Parathyroid adenoma (tissue), 2 donors: Measurements from ENCODE around the gene SLC24A4.

Source experiments
- H2AFZ ChIP-seq: fragments of 300-600 bp; sonication (generic); one replicate; pipeline ENCODE4 v1.7.0; 2017; ENCODE audit warnings: antibody characterized with exemption, mild to moderate bottlenecking
- H3K27ac ChIP-seq: fragments of 300-600 bp; sonication (generic); one replicate; pipeline ENCODE4 v1.7.0; 2017
- H3K27me3 ChIP-seq: fragments of 300-600 bp; sonication (generic); one replicate; pipeline ENCODE4 v1.7.0; 2017; ENCODE audit warnings: low read length; ENCODE audit not compliant: control insufficient read depth, insufficient read depth
- H3K36me3 ChIP-seq: fragments of 300-600 bp; sonication (generic); one replicate; pipeline ENCODE4 v1.7.0; 2017; ENCODE audit warnings: low read length; ENCODE audit not compliant: control insufficient read depth, insufficient read depth
- H3K4me1 ChIP-seq: fragments of 300-600 bp; sonication (generic); one replicate; pipeline ENCODE4 v1.7.0; 2017; ENCODE audit warnings: control low read depth
- H3K4me2 ChIP-seq: fragments of 300-600 bp; sonication (generic); one replicate; pipeline ENCODE4 v1.7.0; 2017; ENCODE audit warnings: low read length
- H3K4me3 ChIP-seq: fragments of 300-600 bp; sonication (generic); one replicate; pipeline ENCODE4 v1.7.0; 2017; ENCODE audit warnings: low read depth, low read length
- H3K79me2 ChIP-seq: fragments of 300-600 bp; sonication (generic); one replicate; pipeline ENCODE4 v1.7.0; 2017; ENCODE audit warnings: control low read depth
- H3K9ac ChIP-seq: fragments of 300-600 bp; sonication (generic); one replicate; pipeline ENCODE4 v1.7.0; 2017; ENCODE audit warnings: mild to moderate bottlenecking
- H3K9me3 ChIP-seq: fragments of 300-600 bp; sonication (generic); one replicate; pipeline ENCODE4 v1.7.0; 2017; ENCODE audit warnings: low read length; ENCODE audit not compliant: control insufficient read depth
- TF ChIP-seq, protein P1 (sequence below): fragments of 300-600 bp; sonication (generic); IDR thresholded peaks from one replicate; pipeline ENCODE4 v1.7.0; 2017; ENCODE audit warnings: antibody characterized with exemption, mild to moderate bottlenecking
- donor health status: primary hyperparathyroidism.

The SLC24A4 gene

DNA sequence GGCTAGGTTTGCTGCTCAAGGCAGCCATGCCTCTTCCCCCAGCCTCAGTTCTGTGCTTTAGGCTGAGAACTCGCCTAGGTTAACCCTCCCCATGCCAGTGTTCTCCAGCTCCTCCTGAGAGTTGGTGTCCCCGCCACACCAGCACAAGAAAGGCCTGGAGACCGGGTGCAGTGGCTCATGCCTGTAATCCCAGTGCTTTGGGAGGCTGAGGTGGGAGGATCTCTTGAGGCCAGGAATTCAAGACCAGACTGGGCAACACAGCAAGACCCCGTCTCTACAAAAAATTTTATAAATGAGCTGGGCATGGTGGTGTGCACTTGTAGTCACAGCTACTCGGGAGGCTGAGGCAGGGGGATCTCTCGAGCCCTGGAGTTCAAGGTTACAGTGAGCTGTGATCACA, 200.8 kb downstream of the SLC24A4 start:
- Histone ChIP-seq H3K9me3 (no peaks in the 10 kb centered on the region), H3K27ac (no peak overlapping the region)
- TF ChIP-seq, protein P1, sequence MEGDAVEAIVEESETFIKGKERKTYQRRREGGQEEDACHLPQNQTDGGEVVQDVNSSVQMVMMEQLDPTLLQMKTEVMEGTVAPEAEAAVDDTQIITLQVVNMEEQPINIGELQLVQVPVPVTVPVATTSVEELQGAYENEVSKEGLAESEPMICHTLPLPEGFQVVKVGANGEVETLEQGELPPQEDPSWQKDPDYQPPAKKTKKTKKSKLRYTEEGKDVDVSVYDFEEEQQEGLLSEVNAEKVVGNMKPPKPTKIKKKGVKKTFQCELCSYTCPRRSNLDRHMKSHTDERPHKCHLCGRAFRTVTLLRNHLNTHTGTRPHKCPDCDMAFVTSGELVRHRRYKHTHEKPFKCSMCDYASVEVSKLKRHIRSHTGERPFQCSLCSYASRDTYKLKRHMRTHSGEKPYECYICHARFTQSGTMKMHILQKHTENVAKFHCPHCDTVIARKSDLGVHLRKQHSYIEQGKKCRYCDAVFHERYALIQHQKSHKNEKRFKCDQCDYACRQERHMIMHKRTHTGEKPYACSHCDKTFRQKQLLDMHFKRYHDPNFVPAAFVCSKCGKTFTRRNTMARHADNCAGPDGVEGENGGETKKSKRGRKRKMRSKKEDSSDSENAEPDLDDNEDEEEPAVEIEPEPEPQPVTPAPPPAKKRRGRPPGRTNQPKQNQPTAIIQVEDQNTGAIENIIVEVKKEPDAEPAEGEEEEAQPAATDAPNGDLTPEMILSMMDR: no peak

DNA sequence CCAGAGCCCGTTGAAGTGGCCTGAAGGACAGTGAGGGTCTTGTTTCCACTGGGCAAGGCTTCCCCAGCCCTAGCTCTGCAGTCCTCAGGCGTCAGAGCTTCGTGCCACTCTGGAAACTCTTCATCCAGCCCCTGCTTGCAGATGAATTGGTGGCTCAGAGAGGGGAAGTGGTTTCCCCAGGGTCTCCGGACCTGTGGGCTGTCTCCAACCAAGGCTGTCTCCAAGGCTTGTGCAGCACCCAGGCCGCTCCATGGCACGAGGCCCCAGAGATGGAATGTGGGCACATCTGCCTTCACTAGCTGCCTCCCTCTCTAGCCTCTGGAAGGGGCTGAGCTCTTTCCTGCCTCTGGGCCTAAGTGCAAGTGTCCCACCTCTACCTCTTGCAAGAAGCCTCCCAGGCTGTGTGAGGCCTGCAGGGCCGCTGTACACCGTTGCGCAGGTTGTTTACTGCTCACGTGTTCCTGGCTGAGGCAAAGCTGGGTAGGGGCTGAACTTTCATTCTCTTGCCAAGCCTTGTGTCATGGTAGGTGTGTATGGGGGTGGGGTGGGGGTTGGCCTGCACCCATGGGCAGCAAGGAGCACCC, 201.7 kb downstream of the SLC24A4 start:
- H3K27ac ChIP-seq: no peak overlapping the region
- peaks cover 47% of the 10 kb centered on the region for H3K79me2 ChIP-seq
- H3K9ac ChIP-seq: no peak overlapping the region
- H3K4me1 ChIP-seq: peaks cover 3% of the 10 kb centered on the region
- no peaks in the 10 kb centered on the region for H3K27me3 ChIP-seq
- no peaks in the 10 kb centered on the region for H3K36me3 ChIP-seq
- no peak overlapping the region for H3K4me2 ChIP-seq
- TF ChIP-seq, protein P1: no peak
- H3K4me3 ChIP-seq: no peak overlapping the region
- no peaks in the 10 kb centered on the region for H3K9me3 ChIP-seq
- H2AFZ ChIP-seq: no peak overlapping the region

More for the DNA sequence above, 200.8 kb downstream of the SLC24A4 start:
- H3K9ac ChIP-seq: no peak overlapping the region
- H3K4me1 ChIP-seq: peaks cover 3% of the 10 kb centered on the region
- H3K79me2 ChIP-seq: peaks cover 54% of the 10 kb centered on the region
- no peaks in the 10 kb centered on the region for H3K27me3 ChIP-seq
- no peak overlapping the region for H2AFZ ChIP-seq
- H3K4me2 ChIP-seq: no peak overlapping the region
- no peaks in the 10 kb centered on the region for H3K36me3 ChIP-seq
- H3K4me3 ChIP-seq: no peak overlapping the region

DNA sequence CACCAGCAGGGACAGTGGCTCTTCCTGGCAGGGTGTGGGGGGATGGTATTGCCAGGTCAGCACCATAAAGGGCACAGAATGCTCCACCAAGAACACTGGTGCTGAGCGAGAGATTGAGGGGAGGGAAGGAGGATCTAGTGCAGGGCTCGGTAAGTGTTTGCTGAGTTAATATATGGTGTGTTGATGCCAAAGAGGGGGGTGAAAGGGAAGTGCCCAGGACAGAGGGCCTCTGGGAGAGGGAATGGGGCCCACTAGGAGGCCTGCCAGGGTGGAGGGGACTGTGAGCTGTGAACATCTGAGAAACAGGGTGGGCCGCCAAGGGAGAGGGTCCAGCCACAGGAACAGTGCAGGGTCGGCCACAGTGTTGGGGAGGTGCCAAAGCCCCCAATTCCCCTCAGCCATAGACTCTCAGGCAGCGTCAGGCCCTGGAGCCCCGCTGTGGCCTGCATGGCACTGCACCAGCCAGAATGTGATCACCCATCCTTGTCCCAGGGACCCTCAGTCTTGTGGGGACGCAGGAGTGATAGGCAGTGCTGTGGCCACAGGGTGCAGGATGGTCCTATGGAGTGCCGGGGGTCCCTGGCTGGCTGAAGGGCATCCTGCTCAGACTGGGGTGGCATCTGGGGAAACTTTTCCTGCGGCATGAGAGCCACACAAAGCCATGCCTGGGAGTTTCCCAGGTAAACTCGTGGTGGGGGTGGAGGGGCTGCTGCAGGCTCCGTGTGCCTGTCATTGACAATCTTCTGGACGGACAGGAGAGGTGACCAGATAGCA, 202.5 kb downstream of the SLC24A4 start:
- Histone ChIP-seq H3K4me2 (no peak overlapping the region), H3K9me3 (no peaks in the 10 kb centered on the region), H3K4me1 (peaks cover 2% of the 10 kb centered on the region), H2AFZ (no peak overlapping the region), H3K27ac (no peak overlapping the region), H3K27me3 (no peaks in the 10 kb centered on the region), H3K9ac (no peak overlapping the region), H3K79me2 (peaks cover 47% of the 10 kb centered on the region), H3K4me3 (no peak overlapping the region), H3K36me3 (no peaks in the 10 kb centered on the region)
- TF ChIP-seq, protein P1: no peak

DNA sequence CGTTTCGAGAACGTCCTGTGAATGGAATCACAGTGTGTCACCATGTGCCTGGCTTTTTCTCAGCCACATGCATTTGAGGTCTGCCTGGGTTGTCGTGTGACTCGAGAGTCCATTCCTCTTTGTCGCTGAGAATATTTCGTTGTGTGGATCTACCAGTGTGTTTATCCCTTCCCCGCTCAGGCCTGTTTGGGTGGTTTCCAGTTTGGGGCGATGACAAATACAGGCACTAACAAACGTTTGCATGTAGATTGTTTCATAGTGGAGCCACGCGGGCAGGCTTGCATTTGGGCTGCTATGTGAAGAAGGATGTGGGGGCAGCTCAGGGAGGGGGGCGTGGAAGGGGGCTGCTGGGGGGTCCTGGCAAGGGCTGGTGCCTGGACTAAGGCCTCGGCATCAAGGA, 204.8 kb downstream of the SLC24A4 start:
- no peak overlapping the region for H3K4me3 ChIP-seq
- H3K9me3 ChIP-seq: no peaks in the 10 kb centered on the region
- H3K9ac ChIP-seq: no peak overlapping the region
- no peaks in the 10 kb centered on the region for H3K27me3 ChIP-seq
- no peaks in the 10 kb centered on the region for H3K4me1 ChIP-seq
- H3K4me2 ChIP-seq: no peak overlapping the region
- H3K36me3 ChIP-seq: no peaks in the 10 kb centered on the region
- peaks cover 39% of the 10 kb centered on the region for H3K79me2 ChIP-seq
- TF ChIP-seq, protein P1: no peak
- no peak overlapping the region for H2AFZ ChIP-seq
- H3K27ac ChIP-seq: no peak overlapping the region
